ENCODE measurements around the gene LRG1. TPM values are rescaled to one million over a fixed set of nuclear protein-coding genes. Genes with fewer than 3 reads are reported as not detected.

LRG1 gene
- total and polyA plus RNA-seq, 8 donors, result 2.1 to 23.3 (median 7.6) TPM; not detected in 1

GRCh38 chr19:4559569-4559968 lies 19.7 kb upstream of the LRG1 start, which contains the start of gene SEMA6B:
TSS of gene SEMA6B (minus strand) at chr19:4559684. CDS start at chr19:4558457, 1,227 bp downstream.
- Histone ChIP-seq H3K36me3 (peaks cover 0 to 8% (median 2%) of the 10 kb centered on the region in 4 donors), H3K4me1 (peaks cover 0 to 27% (median 5%) of the 10 kb centered on the region in 4 donors), H3K27ac (peak within 1 kb of the TSS; percentile 37 to 71 (median 47)), H3K9me3 (no peaks in the 10 kb centered on the region), H3K27me3 (peaks cover 0 to 10% (median 6%) of the 10 kb centered on the region in 3 donors), H3K4me3 (peak within 1 kb of the TSS; percentile 15 to 44 (median 32))
- 48 to 78% (median 68%) methylated on average over 11 to 13 of the region's 13 CpGs for WGBS, 5 donors
- intact Hi-C loops (cut with DNase I; ENCODE audit: low total_unique reads), result loop anchor here (5.0 kb wide), 1 partner anchor 78 kb away; the partner anchor contains the start of gene TNFAIP8L1
- DNase-seq, result peak in 1 of 2 donors; percentile 35
- TF ChIP-seq EP300 (IDR thresholded peaks at IDR 0.05), result peak; percentile 27
- TF ChIP-seq CTCF (IDR thresholded peaks at IDR 0.05), result no peak
- no peak for TF ChIP-seq POLR2A (IDR thresholded peaks at IDR 0.05)
- peak in 2 of 3 donors; percentile 36 to 62 for TF ChIP-seq POLR2AphosphoS5 (IDR thresholded peaks at IDR 0.05)

GRCh38 chr19:4557971-4558941 lies 18.4 kb upstream of the LRG1 start:
- peak; percentile 59 to 69 for DNase-seq
- Histone ChIP-seq H3K4me3 (peak overlapping the region; percentile 22 to 44 (median 32)), H3K9me3 (no peaks in the 10 kb centered on the region), H3K27ac (peak overlapping the region in 3 of 5 donors; percentile 49 to 71 (median 53)), H3K27me3 (peaks cover 0 to 10% (median 6%) of the 10 kb centered on the region in 3 donors), H3K4me1 (peaks cover 0 to 27% (median 5%) of the 10 kb centered on the region in 4 donors), H3K36me3 (peaks cover 0 to 12% (median 2%) of the 10 kb centered on the region in 4 donors)
- TF ChIP-seq EP300 (IDR thresholded peaks at IDR 0.05) (no peak), POLR2AphosphoS5 (IDR thresholded peaks at IDR 0.05) (peak in 1 of 3 donors; percentile 15), CTCF (IDR thresholded peaks at IDR 0.05) (peak in 5 of 7 experiments; percentile 82 to 100 (median 100))
- 20 to 31% (median 26%) methylated on average over 40 to 44 of the region's 44 CpGs for WGBS, 5 donors
- intact Hi-C loops (cut with DNase I; ENCODE audit: low total_unique reads), result loop anchor here (5.0 kb wide), 1 partner anchor 79 kb away; the partner anchor contains the start of gene TNFAIP8L1

GRCh38 chr19:4557144-4557970 lies 17.5 kb upstream of the LRG1 start:
- 75 to 78% (median 77%) methylated on average over 33 of the region's 33 CpGs for WGBS, 5 donors
- Histone ChIP-seq H3K27ac (peak overlapping the region in 1 of 5 donors; percentile 53), H3K36me3 (peaks cover 0 to 12% (median 2%) of the 10 kb centered on the region in 4 donors), H3K4me1 (peaks cover 0 to 27% (median 5%) of the 10 kb centered on the region in 4 donors), H3K4me3 (peak overlapping the region in 2 of 4 donors; percentile 35 to 44), H3K9me3 (no peaks in the 10 kb centered on the region), H3K27me3 (peaks cover 0 to 16% (median 6%) of the 10 kb centered on the region in 3 donors)
- intact Hi-C loops (cut with DNase I; ENCODE audit: low total_unique reads), result loop anchor here (5.0 kb wide), 1 partner anchor 80 kb away; the partner anchor contains the start of gene TNFAIP8L1
- no peak for TF ChIP-seq CTCF (IDR thresholded peaks at IDR 0.05)
- no peak for TF ChIP-seq POLR2AphosphoS5 (IDR thresholded peaks at IDR 0.05)
- no peak for TF ChIP-seq EP300 (IDR thresholded peaks at IDR 0.05)
- no peak for DNase-seq
